NCI-H345 (cell line): Measurements from ENCODE around the gene EZH2.

Experiments used
- DNase-seq: peaks from one replicate; lab custom pipeline; 2025; lab: John Stamatoyannopoulos, UW

The EZH2 gene

DNA sequence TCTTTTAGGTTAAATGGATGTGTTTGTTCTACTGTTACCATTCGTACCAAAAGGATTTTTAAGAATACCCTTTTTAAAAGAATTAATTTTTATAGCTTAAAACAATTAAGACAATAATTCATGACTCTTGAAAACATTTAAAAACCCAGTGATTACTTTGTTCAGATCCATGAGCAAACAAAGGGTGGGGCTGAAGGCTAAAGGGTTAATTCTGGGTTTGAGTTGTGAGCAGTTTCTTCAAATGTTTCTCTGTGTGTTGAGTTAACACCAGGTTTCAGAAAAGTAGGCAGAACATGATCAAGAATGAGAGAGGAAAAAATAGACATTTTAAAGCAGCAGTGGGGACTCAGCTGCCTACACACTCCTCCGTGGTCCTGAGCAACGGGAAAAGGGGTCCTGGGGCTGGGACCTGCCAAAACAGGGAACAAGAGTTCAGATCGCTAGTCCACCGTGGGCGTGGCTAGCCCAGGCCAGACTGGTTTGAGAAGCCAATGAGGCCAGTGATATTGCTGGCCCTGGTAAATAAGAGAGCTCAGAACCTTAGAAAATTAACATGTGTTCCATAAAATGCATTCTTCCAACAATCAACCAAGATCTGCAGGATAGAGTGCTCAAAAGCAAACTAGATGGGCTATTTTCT lies 14.9 kb upstream of the EZH2 start:
- no peak for DNase-seq

DNA sequence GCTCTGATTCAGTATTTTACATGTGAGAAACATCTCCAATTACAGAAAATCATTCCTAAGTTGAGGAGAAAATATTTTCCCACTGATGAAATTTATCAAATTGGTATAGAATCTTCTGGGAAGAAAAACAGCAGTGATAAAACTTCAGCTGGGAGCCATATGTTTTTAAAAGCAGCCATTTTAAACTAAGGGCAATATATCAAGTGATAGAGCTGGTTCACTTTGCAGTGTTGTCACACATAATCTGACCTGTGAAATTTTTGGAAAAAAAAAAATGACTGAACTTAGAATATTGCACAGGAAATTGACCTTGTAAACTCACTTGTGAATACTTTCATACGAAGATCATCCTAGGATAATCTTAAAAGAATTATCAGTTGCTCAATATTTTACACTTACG lies 10.5 kb upstream of the EZH2 start:
- DNase-seq = no peak

DNA sequence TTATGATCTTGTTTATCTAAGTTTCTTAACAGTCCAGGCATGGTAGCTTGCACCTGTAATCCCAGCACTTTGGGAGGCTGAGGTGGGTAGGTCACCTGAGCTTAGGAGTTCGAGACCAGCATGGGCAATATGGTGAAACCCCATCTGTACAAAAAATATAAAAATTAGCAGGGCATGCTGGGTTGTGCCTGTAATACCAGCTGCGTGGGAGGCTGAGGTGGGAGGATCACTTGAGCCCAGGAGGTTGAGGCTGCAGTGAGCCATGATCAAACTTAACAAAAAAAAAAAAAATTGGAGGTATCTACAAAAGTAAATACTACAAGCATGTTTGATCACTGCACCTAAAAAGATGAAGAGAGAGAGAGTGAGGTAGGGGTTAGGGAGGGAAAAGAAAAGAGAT lies 9.0 kb upstream of the EZH2 start:
- DNase-seq = no peak

DNA sequence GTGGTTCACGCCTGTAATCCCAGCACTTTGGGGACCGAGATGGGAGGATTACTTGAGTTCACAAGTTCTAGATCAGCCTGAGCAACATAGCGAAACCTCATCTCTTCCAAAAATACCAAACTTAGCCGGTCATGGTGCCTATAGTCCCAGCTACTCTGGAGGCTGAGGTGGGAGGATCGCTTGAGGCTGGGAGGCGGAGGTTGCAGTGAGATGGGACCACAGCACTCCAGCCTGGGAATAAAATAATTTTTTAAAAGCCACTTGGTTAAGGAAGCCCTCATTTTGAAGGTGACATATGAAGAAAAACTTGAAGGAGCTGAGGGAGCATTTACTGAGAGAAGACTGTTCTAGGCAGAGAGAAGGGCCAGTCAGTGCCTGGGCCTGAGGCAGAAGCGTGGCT lies 4.2 kb upstream of the EZH2 start:
- DNase-seq = no peak

- no peak for DNase-seq
Measured at GRCh38 chr7:148886844-148887243, 2.8 kb upstream of the EZH2 start.

GRCh38 chr7:148884299-148885022 lies 370 bp upstream of the EZH2 start:
- DNase-seq = peak; percentile 96

- peak; percentile 41 for DNase-seq
Measured at GRCh38 chr7:148883266-148884048, 634 bp downstream of the EZH2 start.

- DNase-seq = no peak
Measured at GRCh38 chr7:148882841-148883265, 1.2 kb downstream of the EZH2 start.

DNA sequence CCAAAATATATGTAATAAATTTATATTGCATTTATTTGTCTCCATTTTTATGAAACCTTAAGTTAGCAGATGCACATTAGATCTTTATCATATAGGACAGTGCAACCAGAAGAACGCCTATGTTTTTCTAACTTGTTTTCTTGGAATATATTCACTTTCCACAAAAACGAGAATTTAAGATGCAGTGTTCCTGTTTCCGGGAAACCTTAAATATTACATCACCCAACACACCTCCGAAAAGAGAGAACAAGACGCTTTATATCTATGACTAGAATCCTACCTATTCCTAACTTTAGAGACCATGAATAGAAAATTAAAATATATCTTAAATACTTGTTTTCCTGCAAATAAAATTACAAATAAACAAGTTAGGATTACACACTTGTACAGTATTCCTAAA lies 1.9 kb downstream of the EZH2 start:
- no peak for DNase-seq

GRCh38 chr7:148878317-148878716 lies 5.8 kb downstream of the EZH2 start:
- no peak for DNase-seq

DNA sequence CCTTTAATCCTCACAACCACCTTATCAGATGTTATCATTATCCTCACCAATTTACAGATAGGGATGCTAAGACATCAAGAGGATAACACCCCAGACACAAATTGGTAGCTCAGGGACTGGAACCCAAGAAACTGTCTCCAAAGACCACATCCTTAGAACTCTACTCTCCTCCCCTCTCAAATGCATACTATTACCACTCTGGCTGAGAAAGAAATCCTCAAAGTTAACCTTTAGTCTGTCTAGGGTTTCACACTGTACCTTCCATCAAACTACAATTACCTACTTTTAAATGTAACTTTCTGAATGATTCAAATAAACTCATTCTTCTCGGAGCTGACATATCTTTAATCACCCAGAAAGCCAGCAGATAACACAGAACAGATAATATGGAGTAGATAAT lies 6.6 kb downstream of the EZH2 start:
- no peak for DNase-seq

- no peak for DNase-seq
Measured at GRCh38 chr7:148872188-148872587, 11.9 kb downstream of the EZH2 start.

- no peak for DNase-seq
Measured at GRCh38 chr7:148871551-148871950, 12.5 kb downstream of the EZH2 start.

- DNase-seq = no peak
Measured at GRCh38 chr7:148871030-148871429, 13.1 kb downstream of the EZH2 start.

DNA sequence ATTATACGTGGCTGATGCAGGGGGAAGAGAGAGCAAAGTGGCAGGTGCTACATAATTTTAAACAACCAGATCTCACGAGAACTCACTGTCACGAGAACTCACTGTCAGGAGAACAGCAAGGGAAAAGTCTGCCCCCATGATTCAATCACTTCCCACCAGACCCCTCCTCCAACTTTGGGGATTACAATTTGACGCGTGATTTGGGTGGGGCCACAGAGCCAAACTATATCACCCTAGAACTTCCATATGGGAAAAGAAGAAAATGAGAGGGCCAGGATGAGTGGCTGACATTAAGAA lies 15.8 kb downstream of the EZH2 start:
- DNase-seq = no peak

DNA sequence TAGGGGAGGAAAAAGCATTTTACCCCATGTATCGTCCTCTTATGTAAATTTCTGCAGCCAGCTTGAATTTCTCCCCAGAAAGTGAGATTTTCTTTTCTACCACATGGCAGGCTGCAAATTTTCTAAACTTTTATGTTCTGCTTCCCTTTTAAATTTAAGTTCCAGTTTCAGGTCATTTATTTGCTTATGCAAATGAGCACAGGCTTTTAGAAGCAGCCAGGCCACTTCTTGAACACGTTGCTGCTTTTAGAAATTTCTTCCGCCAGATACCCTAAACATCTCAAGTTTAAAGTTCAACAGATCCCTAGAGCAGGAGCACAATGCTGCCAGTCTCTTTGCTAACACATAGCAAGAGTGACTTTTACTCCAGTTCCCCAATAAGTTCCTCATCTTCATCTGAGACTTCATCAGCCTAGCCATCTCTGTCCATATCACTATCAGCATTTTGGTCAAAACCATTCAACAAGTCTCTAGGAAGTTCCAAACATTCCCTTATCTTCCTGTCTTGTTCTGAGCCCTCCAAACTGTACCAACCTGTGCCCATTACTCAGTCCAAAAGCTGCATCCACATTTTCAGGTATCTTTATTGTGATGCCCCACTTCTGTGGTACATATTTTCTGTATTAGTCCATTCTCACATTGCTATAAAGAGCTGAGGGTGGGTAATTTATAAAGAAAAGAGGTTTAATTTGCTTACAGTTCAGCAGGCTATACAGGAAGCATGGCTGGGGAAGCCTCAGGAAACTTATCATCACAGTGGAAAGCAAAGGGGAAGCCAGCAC lies 16.3 kb downstream of the EZH2 start:
- DNase-seq = no peak

DNA sequence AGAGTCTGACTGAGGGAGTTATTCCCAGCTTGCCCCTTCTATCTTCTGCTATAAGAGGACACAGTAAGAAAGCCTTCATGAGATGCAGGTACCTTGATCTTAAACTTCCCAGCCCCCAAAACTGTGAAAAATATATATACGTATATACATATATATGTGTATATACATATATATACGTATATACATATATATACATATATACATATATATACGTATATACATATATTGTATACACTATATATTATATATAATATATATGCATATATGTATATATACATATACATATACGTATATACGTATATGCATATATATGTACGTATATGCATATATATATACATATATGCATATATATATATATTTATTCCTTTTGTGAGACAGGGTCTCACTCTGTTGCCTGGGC lies 17.7 kb downstream of the EZH2 start:
- no peak for DNase-seq

DNA sequence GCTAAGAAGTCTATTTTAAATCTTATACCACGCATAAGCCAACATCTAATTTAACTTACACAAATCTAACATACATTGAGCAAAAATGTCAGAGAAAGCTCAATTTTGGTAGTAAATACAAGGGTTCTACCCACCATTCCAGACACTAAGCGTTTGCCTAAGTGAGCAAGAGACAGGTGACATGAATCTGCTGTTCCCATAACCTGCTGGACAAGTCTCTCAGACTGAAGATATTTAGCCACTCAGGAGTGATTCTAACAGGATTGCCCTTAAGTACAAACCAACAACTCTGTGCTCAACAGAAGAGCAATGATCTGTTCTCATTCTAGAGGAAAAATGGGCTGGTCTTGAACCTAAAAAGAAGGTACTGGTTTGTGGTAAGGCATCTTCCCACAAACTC lies 18.8 kb downstream of the EZH2 start:
- DNase-seq = peak; percentile 11

GRCh38 chr7:148863324-148863723 lies 20.8 kb downstream of the EZH2 start:
- no peak for DNase-seq

- DNase-seq = no peak
Measured at GRCh38 chr7:148862481-148862880, 21.6 kb downstream of the EZH2 start.

DNA sequence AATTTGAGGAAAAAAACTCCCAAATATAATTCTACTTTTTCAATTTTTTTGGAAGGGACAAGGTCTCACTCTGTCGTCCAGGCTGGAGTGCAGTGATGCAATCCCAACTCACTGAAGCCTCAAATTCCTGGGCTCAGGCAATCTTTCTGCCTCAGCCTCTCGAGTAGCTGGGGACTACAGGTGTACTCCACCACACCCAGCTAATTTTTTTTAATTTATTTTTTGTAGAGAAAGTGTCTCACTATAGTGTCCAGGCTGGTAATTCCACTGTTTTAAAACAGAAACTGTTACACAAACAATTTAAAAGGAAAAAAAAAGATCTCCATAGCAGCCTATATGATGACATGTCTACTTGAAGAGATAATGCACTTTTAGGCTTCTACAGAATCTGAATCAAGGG lies 25.6 kb downstream of the EZH2 start:
- DNase-seq = no peak

DNA sequence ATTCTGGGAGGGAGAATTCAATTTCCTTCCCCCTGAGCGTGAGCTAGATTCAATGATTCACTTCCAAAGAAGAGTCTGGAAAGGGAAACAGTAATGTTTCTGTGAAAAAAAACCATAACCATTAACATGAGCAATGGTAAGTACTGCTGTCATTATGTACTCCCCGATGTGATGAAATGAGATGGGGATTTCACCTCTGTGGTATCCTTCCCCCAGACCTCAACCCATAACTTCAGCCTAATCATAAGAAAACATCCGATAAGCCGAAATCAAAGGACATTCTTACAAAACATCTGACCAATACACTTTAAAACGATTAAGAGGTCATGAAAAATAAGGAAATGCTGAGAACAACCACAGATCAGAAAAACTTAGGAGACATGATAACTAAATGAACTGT lies 27.2 kb downstream of the EZH2 start:
- no peak for DNase-seq

GRCh38 chr7:148856578-148856881 lies 27.6 kb downstream of the EZH2 start:
- no peak for DNase-seq
